HG03457 (cell line): ENCODE results near the gene KAZN.

Source experiments
- ATAC-seq: cut with Tn5 transposase; IDR thresholded peaks from one replicate; pipeline ENCODE4 v1.9.1; 2021; ENCODE audit warnings: moderate number of reproducible peaks; ENCODE audit not compliant: unreplicated experiment

Gene KAZN

DNA sequence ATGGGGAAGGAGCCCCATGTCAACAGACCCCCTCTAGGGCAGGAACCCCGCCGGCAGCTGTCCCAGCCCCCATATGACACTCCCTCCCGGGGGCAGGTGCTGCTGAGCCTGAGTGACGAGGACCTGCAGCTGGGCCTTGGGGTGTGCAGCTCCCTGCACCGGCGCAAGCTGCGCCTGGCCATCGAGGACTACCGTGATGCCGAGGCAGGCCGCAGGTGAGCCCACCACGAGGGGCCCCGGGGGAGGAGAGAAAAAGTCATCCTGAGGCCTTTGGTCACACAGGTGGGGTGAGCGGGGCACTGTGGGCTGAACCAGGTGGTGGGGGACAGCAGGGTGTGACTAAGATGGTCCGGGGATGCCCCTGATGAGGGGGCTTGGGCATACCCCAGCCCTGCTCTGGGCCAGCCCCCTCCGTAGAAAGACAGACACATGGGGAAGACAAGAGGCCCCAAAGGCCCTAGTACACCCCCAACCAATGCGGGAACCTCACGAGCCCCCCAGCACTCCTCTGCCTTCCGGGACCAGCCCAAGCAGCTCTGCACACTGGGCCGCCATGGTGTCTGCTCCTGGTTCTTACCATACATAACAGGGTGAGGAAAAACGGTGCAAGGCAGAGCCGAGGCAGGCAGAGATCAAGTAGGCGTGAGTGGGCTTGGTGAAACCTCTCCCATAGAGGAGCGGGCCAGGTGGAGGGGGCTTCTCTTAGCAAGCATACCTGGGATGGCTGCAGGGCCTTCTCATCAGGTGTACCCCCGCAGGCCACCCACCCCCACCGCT lies 496.4 kb downstream of the KAZN start:
- ATAC-seq, result no peak

- ATAC-seq, result no peak
Observed at GRCh38 chr1:15095496-15095875, 497.0 kb downstream of the KAZN start.

DNA sequence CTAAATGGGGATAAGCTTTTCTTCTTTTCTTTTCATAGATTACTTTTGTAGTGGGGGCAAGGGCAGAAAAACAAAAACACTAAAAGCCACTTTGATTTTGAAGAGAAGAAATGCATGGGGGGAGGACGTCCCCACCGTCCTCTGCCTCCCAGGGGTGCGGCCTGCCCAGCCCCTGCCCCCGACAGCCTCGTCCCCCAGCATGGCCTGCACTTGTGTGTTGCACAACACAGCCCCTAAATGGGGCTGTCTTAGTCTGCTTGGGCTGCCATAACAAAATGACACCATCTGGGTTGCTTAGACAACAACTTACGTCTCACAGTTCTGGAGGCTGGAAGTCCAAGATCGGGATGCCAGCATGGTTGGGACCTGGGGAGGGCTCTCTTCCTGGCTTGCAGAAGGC lies 497.8 kb downstream of the KAZN start:
- no peak for ATAC-seq

GRCh38 chr1:15098176-15099125 lies 500.0 kb downstream of the KAZN start:
- no peak for ATAC-seq

DNA sequence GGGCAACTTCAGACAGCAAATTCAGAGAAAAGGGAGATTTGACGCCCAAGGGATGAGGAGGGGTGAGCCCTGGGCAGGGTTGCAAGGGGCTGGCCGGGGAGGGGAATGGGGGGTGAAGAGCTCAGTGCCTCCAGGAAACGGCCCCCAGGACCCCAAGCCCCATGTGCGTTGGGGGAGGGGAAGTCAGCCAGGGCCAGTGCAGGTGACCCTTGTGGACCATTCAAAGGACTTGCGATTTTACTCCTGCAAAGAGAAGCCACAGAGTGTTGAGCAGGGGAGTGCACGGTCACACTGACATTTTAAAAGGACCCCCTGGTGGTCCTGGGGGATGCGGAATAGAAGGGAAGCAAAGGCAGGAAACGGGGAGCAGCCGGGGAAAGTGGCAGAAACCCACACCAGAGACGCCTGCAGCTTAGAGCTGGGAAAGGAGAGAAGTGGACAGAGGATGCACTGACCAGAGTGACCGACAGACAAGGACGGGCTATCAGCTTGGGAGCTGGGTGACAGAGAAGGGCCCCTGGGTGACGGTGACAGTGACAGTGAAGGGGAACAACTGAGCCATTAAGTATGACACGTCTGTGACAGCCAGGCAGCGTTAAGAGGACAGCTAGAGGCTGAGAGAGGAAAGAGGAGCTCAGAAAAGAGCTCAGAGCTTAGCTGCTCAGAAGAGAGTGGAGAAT lies 501.1 kb downstream of the KAZN start:
- no peak for ATAC-seq

GRCh38 chr1:15100121-15100879 lies 501.8 kb downstream of the KAZN start:
- ATAC-seq, result no peak

GRCh38 chr1:15100880-15101760 lies 502.6 kb downstream of the KAZN start:
- no peak for ATAC-seq

DNA sequence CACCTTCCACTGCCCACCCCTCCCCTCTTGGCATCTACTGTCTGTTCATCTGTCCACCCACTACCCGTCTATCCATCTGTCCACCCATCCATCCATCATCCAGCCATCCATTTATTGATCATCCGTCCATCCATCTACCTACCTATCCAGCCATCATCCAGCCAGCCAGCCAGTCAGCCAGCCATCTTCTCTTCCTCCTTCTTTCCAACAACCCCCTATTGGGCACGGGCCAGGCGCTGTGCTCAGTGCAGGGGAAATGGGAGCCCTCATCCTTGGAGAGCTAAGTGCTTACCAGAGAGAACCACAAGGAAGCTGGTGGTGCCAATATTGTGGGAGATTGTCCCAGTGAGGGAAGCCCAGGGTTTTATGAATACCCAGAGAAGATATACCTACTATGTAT lies 503.3 kb downstream of the KAZN start:
- no peak for ATAC-seq

DNA sequence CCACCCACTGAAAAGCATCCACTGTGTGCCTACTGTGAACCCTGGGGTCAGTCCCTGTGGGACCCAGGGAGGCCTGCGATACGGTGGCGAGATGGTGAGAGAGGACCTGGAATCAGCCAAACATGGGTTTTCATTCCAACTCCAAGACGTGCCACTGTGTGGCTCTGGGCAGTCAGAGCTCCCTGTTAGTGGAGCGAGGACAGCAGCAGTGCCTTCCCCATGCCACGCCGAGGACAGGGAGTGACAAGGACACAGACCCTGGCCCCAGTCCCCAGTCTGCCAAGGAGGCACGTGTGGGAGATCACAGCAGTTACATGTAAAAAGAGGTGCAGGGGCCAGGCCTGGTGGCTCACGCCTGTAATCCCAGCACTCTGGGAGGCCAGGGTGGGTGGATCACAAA lies 504.2 kb downstream of the KAZN start:
- no peak for ATAC-seq

- no peak for ATAC-seq
Observed at GRCh38 chr1:15103211-15103610, 504.7 kb downstream of the KAZN start.

DNA sequence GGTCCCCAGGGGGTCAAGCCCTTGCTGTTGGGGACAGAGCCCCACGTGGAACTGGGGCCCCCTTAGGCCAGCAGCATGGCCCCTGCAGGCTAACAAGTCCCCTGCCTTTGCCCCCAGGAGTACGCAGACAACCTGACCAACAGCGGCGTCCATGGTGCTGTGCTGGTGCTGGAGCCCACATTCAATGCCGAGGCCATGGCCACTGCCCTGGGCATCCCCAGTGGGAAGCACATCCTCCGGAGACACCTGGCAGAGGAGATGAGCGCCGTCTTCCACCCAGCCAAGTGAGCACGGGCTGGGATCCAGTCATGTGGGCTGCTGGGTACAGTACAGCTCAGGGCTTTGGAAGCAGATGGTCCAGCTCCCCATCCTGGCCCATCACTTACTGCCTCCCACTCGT lies 505.4 kb downstream of the KAZN start:
- no peak for ATAC-seq

GRCh38 chr1:15104768-15105167 lies 506.3 kb downstream of the KAZN start:
- ATAC-seq, result no peak

DNA sequence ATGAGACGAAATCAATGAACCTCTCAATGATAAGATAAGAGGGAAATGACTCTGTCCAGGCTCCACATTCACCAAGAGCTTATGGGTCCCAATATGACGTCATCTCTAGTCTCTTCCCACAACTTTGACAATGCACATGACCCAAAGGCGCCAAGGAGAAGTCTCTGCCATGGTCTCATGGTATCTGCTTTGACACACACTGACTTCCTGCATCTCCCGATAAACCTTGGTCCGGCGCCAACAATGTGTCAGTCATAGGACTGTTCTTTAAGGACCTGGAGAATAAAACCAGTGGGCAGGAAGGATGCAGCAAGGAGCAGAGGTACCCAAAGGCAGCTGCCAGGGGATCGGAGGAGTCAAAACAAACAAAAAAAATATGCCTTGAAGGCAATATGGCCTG lies 508.1 kb downstream of the KAZN start:
- no peak for ATAC-seq

DNA sequence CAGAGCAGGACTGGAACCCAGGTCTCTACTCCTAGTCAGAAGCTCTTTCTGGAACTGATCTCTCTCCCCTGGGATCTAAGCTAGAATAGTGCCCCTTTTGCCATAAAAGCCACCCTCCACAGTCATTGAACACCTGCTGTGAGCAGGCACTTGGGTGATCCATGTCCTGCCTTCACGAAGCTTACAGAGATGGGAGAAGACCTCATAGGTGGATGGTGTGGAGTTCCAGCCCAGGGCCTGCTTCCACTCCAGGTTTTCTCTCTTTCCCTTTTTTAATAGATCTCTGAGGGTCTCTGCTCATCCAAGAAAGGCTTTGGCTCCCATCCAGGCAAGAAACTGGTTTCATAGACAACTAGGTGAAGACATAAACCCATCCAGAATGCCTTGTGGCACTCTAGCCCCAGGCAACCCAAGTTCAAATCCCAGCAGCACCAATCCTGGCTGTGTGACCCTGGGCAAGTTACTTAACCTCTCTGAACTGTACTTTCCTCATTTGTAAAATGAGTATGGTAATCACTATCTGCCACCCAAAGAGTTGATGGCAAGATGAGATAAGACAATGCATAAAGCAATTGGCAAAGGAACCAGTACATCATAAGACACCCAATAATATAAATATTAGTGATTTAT lies 508.7 kb downstream of the KAZN start:
- ATAC-seq, result no peak

- ATAC-seq, result no peak
Observed at GRCh38 chr1:15107911-15108310, 509.4 kb downstream of the KAZN start.

DNA sequence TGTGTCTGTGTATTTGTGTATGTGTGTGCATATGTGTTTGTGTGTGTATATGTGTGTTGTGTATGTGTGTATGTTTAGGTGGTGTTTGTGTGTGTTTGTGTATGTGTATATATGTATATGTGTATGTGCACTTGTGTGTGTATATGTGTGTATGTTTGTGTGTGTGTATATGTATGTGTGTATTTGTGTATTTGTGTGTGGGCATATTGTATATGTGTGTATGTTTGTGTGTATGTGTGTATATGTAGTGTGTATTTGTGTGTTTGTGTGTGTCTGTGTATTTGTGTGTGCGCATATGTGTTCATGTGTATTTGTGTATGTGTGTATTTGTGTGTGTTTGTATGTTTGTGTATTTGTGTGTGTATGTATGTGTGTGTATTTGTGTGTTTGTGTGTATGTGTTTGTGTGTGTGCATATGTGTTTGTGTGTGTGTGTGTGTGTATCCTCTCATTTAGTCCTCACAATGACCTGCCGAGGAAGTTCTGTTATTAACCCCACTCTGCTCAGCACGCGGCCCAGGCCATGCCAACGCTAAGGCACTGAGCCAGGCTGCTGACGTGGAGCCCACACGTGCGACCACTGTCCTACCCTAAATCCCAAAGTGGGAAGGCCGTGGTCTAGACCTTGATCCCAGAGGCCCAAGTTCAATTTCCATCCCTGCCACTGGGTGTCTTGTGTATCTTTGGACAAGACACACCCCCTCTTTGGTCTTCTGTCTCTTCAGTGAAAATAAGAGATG lies 511.8 kb downstream of the KAZN start:
- no peak for ATAC-seq

- ATAC-seq, result no peak
Observed at GRCh38 chr1:15110867-15111230, 512.4 kb downstream of the KAZN start.

DNA sequence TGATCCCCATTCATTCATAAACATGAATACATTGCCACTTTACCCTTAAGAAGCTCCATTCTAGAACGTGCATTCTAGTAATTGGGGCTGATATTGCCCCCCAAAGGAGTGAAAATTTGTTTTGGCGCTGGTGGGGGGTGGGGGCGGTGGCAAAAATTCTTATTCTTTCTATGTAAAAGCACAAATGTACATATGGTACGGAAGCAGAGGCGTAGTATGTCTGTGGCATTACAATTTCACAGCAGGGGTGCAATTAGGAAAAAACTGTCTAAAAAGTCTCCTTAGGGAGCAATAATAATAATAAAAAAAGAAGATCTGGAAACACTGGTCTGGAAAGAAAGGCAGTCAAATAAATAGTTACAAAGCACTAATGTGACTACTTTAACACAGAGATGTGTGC lies 514.7 kb downstream of the KAZN start:
- ATAC-seq, result no peak

DNA sequence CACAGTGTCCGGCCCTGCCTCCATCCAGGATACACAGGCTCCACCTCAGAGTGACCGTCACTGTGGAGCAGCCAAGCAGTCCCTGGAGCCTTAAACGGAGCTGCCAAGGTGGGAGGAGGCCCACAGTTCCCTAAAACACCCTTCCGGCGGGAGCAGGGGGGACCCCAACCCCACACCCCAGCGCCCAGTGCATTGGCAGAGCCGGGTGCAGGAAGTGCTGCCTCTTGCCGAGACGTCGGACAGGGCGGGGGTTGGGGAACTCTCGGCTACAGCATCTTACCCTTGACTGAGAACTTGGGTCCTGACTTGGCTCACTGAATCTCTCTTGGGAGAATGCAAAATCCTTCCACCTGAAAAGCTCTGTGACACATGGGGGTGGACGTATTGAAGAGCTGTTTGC lies 516.4 kb downstream of the KAZN start:
- no peak for ATAC-seq
